Measurements from ENCODE around the gene ZMYND10. TPM values are rescaled to one million over a fixed set of nuclear protein-coding genes. Genes with fewer than 3 reads are reported as not detected.

The ZMYND10 gene
- total and polyA plus RNA-seq, 5 donors: 0.20 to 0.40 (median 0.26) TPM

DNA sequence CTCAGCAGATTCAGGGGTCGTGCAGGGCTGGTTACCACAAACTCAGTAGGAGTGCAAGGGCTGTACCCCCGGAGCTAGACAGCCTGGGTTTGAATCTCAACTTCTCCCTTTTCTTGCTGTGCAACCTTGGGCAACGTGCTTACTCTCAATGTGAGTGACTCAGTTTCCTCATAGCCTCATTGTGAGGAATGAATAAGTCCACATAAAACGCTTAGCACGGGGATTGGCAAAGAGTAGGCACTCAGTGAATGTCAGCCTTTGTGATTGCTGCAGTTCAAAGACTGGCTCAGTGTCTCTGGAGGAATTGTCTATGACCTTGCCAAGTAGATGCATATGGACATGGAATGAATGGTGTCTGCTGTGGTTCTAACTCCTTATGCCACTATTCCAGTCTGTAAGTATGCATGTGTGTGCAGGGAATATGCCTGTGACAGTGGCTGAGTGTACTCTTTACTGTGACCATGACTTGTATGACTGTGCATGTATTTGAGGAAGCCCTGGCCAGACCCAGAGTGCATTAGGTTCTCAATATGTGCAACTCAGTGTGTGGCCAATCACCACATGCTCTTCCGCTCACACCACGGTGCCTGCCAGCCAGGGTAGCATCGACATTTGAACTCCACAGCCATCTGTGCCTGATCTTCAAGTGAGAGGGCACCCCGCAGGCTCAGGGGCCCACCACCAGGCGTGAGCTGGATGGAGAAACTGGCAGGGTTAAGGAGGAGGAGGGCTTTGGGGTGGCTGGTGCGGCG is 45.4 kb downstream of the ZMYND10 start:
- DNase-seq (peak in 2 of 3 donors; percentile 70 to 74), ATAC-seq (no peak)
- 44% methylated on average over 12 of the region's 12 CpGs for WGBS
- Histone ChIP-seq H3K27me3 (ENCODE audit: control insufficient read depth, insufficient read depth) (no peaks in the 10 kb centered on the region), H3K27ac (ENCODE audit: low read length) (peak overlapping the region; percentile 91), H3K4me1 (ENCODE audit: control insufficient read depth, insufficient read depth, low read length) (peaks cover 10% of the 10 kb centered on the region), H3K9me3 (ENCODE audit: control insufficient read depth, low read length) (no peaks in the 10 kb centered on the region), H3K4me3 (ENCODE audit: low read length) (peak overlapping the region; percentile 30)
- intact Hi-C loops (cut with DNase I): no loop called here

DNA sequence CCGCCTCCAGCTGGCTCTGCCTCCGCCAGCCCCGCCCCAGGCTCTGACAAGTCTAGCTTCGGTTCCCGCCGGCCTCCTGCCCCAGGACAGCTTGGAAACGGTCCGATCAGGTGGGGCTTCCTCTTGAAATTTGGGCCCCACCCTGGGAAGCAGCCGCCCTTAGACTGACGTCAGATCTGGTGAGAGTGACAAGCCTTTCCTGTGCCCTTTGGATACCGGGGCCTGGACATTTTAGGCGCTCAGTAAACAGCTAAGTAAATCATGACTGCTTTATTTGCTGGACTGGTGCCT is 45.9 kb downstream of the ZMYND10 start:
- DNase-seq: no peak
- 0% methylated on average over 12 of the region's 12 CpGs for WGBS
- intact Hi-C loops (cut with DNase I): no loop called here
- Histone ChIP-seq H3K27ac (ENCODE audit: low read length) (peak overlapping the region; percentile 91), H3K9me3 (ENCODE audit: control insufficient read depth, low read length) (no peaks in the 10 kb centered on the region), H3K4me3 (ENCODE audit: low read length) (peak overlapping the region; percentile 30), H3K4me1 (ENCODE audit: control insufficient read depth, insufficient read depth, low read length) (peaks cover 10% of the 10 kb centered on the region), H3K27me3 (ENCODE audit: control insufficient read depth, insufficient read depth) (no peaks in the 10 kb centered on the region)
- ATAC-seq: no peak

DNA sequence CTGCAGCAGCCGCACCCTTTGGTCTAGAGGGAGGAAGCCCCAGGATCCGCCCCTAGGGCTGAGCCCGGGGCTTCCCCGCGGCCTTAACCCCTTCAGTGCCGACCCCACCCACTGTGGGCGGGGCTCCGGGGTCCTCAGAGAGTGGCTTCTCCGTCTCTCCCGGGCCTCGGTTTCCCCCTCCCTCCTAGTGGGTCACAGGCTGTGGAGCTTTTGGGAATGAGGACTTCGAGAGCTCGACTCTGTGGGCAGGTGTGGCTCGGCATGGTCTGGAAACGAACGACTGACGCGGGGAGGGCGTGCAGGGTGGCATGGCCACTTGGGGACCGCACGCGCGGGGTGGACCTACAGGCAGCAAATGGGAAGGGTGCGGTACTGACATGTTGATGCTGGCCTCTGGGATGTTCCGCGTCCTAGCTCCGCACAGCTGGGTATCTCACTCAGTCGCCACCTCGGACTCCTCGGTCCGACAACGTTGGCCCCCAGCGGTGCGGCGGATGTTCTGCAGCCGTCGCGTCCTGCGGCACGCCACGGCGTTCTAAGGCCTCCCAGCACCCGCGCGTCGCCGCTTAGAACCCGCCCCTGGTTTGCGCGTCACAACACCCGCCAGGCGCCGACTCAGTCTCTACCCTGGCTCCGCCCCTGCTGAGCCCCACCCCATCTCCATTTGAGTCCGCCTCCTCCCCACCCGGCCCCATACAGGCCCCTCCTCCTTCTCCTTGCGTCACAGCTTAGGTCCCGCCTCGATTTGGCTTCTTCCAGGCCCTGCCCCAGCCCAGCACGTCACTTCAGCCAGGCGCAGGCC is 46.5 kb downstream of the ZMYND10 start, which contains the start of the genes HYAL3 and NAA80:
HYAL3 (minus strand) TSS at position 570 of the 802 bp plus-strand sequence. CDS start 3,803 bp downstream, outside the sequence.
NAA80 (minus strand) TSS at position 570 of the 802 bp plus-strand sequence. CDS start 1,942 bp downstream, outside the sequence.
- Histone ChIP-seq H3K9me3 (ENCODE audit: control insufficient read depth, low read length) (no peaks in the 10 kb centered on the region), H3K4me3 (ENCODE audit: low read length) (peak within 1 kb of the TSS; percentile 38), H3K4me1 (ENCODE audit: control insufficient read depth, insufficient read depth, low read length) (peaks cover 10% of the 10 kb centered on the region), H3K27me3 (ENCODE audit: control insufficient read depth, insufficient read depth) (no peaks in the 10 kb centered on the region), H3K27ac (ENCODE audit: low read length) (peak within 1 kb of the TSS; percentile 91)
- under 1% methylated on average over 61 of the region's 61 CpGs for WGBS
- intact Hi-C loops (cut with DNase I): no loop called here
- peak; percentile 86 to 92 for ATAC-seq
- peak; percentile 99 to 100 (median 100) for DNase-seq

DNA sequence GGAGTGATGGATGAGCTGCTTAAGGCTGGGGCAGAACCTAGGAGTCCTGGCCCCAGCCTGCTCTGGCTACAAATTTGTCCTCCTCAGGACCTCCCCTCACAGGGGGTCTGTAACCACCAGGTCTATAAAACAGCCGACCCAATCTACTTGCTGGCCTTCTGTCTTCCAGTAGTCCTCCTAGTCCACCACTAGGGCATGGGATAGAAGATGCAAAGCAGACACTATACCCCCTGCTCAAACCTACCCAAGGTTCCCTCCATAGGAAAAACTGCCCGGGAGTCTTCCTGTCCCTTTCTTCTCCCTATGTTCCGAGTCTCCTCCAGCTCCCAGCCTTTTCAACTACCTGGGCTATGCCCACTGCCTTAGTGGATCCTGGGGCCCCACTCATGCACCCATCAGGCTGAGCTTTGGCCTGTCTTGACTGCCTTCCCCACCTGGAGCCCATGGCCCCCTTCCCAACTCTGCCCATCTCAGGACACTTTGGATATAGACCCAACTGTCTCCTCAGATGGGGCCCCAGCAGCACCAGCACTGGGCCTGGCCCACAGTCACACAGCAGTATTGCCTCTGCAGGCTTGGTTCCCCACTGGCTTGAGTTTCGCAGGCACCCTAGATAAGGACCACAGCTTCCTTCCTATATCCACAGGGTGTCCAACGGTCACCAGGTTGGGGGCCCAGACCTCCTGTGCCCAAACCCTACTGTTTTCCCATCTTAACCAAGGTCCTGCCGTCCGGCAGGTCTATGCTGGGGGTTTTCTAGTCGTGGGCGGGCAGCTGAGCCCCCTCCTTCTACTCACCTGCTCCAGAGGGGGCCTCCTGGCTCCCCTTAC is 47.4 kb downstream of the ZMYND10 start:
- 40% methylated on average over 9 of the region's 9 CpGs for WGBS
- H3K4me3 ChIP-seq (ENCODE audit: low read length): peak overlapping the region; percentile 38
- no peak overlapping the region for H3K27ac ChIP-seq (ENCODE audit: low read length)
- intact Hi-C loops (cut with DNase I): no loop called here
- H3K9me3 ChIP-seq (ENCODE audit: control insufficient read depth, low read length): no peaks in the 10 kb centered on the region
- peaks cover 10% of the 10 kb centered on the region for H3K4me1 ChIP-seq (ENCODE audit: control insufficient read depth, insufficient read depth, low read length)
- no peak for ATAC-seq
- DNase-seq: peak in 1 of 3 donors; percentile 69
- no peaks in the 10 kb centered on the region for H3K27me3 ChIP-seq (ENCODE audit: control insufficient read depth, insufficient read depth)

DNA sequence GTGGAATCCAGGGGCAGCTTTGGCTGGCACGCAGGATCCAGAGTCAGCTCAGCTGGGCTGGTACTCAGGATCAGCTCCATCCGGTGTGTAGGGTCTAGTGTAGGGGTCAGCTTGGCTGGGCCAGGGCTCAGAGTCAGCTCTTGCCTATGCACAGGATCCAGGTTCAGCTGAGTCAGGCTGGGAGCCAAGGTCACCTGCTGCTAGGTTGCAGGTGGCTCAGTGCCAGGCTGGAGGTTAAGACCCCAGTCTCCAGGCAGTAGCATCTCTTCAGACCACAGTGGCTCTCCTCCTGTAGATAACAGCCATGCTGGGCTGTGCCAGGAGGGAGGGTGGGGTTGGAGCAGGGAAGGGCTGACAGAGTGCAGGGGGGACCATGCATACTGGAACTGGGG is 48.2 kb downstream of the ZMYND10 start:
- DNase-seq: peak in 1 of 3 donors; percentile 64
- 91% methylated on average over 2 of the region's 2 CpGs for WGBS

DNA sequence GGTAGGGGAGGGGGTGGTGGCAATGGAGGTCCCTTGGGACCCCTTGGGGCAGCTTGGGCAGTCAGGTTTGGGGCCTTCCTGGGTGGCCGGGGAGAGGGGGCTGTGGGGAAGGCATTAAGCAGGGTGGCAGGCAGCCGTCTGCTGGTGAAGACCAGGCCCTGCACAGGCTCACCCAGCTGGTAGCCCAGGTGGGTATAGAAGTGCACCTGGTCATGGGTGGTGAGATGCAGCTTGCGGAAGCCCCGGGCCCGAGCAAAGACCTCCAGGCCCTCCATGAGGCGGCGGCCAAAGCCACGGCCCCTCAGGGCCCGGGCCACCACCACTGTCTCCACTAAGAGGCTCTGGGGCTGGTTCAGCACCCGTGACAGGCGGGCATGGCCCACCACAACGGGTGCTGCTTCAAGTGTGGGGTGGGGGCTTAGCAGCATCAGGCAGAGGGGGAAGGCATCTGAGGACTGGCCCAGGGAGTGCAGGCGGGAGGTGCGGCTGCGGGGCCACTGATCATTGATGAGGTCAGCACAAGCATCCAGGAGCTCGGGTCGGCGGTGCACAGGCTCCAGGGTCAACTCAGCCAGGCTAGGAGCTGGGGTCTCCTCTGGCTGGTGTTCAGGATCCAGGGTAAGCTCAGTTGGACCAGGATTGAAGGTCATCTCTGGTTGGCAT is 48.7 kb downstream of the ZMYND10 start:
- no peaks in the 10 kb centered on the region for H3K27me3 ChIP-seq (ENCODE audit: control insufficient read depth, insufficient read depth)
- ATAC-seq (no peak), DNase-seq (peak in 1 of 3 donors; percentile 68)
- H3K9me3 ChIP-seq (ENCODE audit: control insufficient read depth, low read length): no peaks in the 10 kb centered on the region
- H3K4me1 ChIP-seq (ENCODE audit: control insufficient read depth, insufficient read depth, low read length): peaks cover 13% of the 10 kb centered on the region
- intact Hi-C loops (cut with DNase I): no loop called here
- 94% methylated on average over 18 of the region's 18 CpGs for WGBS
- no peak overlapping the region for H3K27ac ChIP-seq (ENCODE audit: low read length)
- H3K4me3 ChIP-seq (ENCODE audit: low read length): no peak overlapping the region

More for the DNA sequence above, 48.2 kb downstream of the ZMYND10 start:
- H3K27me3 ChIP-seq (ENCODE audit: control insufficient read depth, insufficient read depth): no peaks in the 10 kb centered on the region
- ATAC-seq: no peak
- intact Hi-C loops (cut with DNase I): no loop called here
- H3K4me3 ChIP-seq (ENCODE audit: low read length): no peak overlapping the region
- H3K9me3 ChIP-seq (ENCODE audit: control insufficient read depth, low read length): no peaks in the 10 kb centered on the region
- peaks cover 13% of the 10 kb centered on the region for H3K4me1 ChIP-seq (ENCODE audit: control insufficient read depth, insufficient read depth, low read length)
- no peak overlapping the region for H3K27ac ChIP-seq (ENCODE audit: low read length)

DNA sequence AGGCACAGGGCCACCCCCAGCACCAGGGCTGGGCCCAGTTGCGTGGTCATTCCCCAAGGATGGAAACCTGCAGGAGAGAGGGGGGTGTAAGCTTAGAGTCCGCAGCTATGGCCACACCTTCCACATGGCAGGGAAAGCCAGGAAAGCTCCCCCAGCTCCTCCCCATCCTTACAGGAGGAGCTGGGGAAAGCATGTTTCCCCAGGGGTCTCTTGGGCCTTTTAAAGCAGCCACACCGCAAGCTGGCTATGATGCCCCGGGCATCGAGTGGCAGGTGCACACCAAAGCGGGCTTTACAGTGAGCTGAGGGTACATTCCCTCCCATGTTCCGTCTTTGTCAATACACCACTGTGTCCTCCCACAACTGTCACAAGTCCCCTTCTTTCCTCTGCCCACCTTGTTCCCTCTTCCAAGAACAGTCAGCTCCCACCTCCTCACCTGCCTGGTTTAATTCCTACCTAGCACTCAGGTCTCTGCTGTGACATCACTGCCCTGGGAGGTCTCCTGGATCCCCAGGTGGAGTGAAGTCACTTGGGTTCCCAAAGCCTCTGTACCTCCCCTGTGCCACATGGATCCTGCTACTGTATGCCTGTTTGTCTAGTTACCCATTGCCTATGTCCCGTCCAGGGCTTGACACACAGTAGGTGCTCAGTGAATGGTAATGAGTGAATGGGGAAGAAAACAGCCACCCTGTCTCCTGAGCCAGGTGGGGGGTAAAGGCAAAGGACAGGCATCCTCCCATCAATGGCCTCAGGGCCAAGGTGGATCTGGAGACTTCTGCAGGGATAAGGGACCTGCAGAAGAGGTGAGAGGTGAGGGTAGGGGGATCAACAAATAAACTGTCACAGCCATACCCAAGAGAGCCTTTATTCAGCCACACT is 49.7 kb downstream of the ZMYND10 start:
- Histone ChIP-seq H3K27ac (ENCODE audit: low read length) (no peak overlapping the region), H3K9me3 (ENCODE audit: control insufficient read depth, low read length) (no peaks in the 10 kb centered on the region), H3K27me3 (ENCODE audit: control insufficient read depth, insufficient read depth) (no peaks in the 10 kb centered on the region), H3K4me3 (ENCODE audit: low read length) (no peak overlapping the region), H3K4me1 (ENCODE audit: control insufficient read depth, insufficient read depth, low read length) (peaks cover 16% of the 10 kb centered on the region)
- ATAC-seq (no peak), DNase-seq (no peak)
- 81% methylated on average over 8 of the region's 8 CpGs for WGBS
- intact Hi-C loops (cut with DNase I): no loop called here

DNA sequence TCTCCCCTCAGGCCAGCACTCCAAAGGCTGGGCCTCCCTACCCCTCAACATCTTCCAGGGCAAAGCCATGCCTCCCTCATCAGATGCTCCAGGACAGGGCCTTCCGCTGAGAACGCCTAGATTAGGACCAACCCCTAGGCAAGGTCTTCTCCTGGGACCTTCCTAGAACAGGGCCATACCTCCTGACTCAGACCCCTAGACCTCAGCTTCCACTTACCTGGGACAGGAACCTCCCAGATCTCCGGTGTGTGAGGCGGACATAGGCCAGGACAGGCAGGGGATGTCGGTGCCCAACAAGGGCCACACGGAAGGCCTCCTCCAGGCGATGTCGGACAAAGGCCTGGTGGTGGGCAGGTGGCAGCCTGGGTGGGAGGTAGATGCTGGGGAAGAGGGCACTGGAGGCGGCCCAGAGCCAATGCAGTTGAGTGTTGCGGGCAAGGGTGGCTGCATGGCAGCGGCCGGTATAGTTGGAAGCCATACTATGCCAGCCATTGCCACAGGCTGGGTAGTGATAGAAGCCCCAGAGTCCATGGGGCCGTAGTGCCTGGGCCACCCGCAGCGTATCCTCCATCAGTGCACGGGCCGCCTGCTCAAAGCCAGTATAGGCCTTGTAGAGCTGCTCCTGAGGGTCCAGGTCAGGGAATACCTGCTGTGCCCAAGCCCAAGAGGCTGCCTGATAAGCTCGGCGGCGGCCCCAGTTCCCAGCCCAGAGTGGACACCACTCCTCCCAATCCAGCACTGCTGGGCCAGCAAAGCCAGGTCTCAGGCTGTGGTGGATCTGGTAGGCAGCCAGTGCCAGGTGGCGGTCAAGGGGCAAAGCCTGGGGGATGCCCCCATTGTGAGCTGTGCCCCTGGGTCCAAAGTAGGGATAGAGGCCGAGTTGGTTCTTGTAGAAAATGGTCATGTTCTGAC is 50.8 kb downstream of the ZMYND10 start:
- H3K27me3 ChIP-seq (ENCODE audit: control insufficient read depth, insufficient read depth): no peaks in the 10 kb centered on the region
- 90% methylated on average over 22 of the region's 22 CpGs for WGBS
- intact Hi-C loops (cut with DNase I): no loop called here
- no peaks in the 10 kb centered on the region for H3K9me3 ChIP-seq (ENCODE audit: control insufficient read depth, low read length)
- no peak for ATAC-seq
- peaks cover 10% of the 10 kb centered on the region for H3K4me1 ChIP-seq (ENCODE audit: control insufficient read depth, insufficient read depth, low read length)
- no peak overlapping the region for H3K27ac ChIP-seq (ENCODE audit: low read length)
- DNase-seq: peak in 1 of 3 donors; percentile 64
- no peak overlapping the region for H3K4me3 ChIP-seq (ENCODE audit: low read length)

DNA sequence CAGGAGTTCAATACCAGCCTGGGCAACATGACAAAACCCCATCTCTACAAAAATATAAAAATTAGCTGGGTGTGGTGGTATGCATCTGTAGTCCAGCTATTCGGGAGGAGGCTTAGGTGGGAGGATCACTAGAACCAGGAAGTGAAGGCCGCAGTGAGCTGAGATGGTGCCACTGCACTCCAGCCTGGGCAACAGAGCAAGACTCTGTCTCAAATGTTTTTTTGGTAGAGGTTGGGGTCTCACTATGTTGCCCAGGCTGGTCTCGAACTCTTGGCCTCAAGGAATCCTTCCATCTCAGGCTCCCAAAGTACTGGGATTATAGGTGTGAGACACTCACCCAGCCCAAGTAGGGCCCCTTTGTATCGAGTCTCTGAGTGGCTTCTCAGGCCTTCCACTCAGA is 51.4 kb downstream of the ZMYND10 start:
- 84% methylated on average over 4 of the region's 4 CpGs for WGBS
- Histone ChIP-seq H3K9me3 (ENCODE audit: control insufficient read depth, low read length) (no peaks in the 10 kb centered on the region), H3K4me1 (ENCODE audit: control insufficient read depth, insufficient read depth, low read length) (peaks cover 10% of the 10 kb centered on the region), H3K27ac (ENCODE audit: low read length) (no peak overlapping the region), H3K27me3 (ENCODE audit: control insufficient read depth, insufficient read depth) (no peaks in the 10 kb centered on the region), H3K4me3 (ENCODE audit: low read length) (no peak overlapping the region)
- ATAC-seq: no peak
- DNase-seq: no peak
- intact Hi-C loops (cut with DNase I): no loop called here

Data from right cardiac atrium (tissue), 5 donors.